ENCODE results near the gene GOLGA7B.

GOLGA7B gene

GRCh38 chr10:97805949-97806348, 43.7 kb upstream of the GOLGA7B start:
- Histone ChIP-seq H3K4me1 (ENCODE audit: low read depth, poor library complexity, severe bottlenecking) (no peaks in the 10 kb centered on the region), H3K36me3 (ENCODE audit: insufficient read depth) (no peaks in the 10 kb centered on the region), H4K20me1 (ENCODE audit: insufficient read depth) (no peaks in the 10 kb centered on the region), H3K4me2 (no peak overlapping the region), H2AFZ (ENCODE audit: low read depth) (no peak overlapping the region), H3K4me3 (IDR thresholded peaks at IDR 0.05; ENCODE audit: insufficient read depth, low read depth, low read length) (no peak overlapping the region), H3K9ac (no peak overlapping the region), H3K27ac (no peak overlapping the region), H3K27me3 (ENCODE audit: insufficient read depth, low read depth) (no peaks in the 10 kb centered on the region), H3K79me2 (ENCODE audit: insufficient read depth, low read depth) (no peaks in the 10 kb centered on the region)
- TF ChIP-seq CTCF (conservative IDR thresholded peaks at IDR 0.05; ENCODE audit: low read depth, low read length): no peak

- Histone ChIP-seq H3K36me3 (ENCODE audit: insufficient read depth) (no peaks in the 10 kb centered on the region), H3K9ac (no peak overlapping the region), H3K27me3 (ENCODE audit: insufficient read depth, low read depth) (no peaks in the 10 kb centered on the region), H3K4me1 (ENCODE audit: low read depth, poor library complexity, severe bottlenecking) (no peaks in the 10 kb centered on the region), H3K27ac (no peak overlapping the region), H3K79me2 (ENCODE audit: insufficient read depth, low read depth) (no peaks in the 10 kb centered on the region), H4K20me1 (ENCODE audit: insufficient read depth) (no peaks in the 10 kb centered on the region), H2AFZ (ENCODE audit: low read depth) (no peak overlapping the region), H3K4me3 (IDR thresholded peaks at IDR 0.05; ENCODE audit: insufficient read depth, low read depth, low read length) (no peak overlapping the region), H3K4me2 (no peak overlapping the region)
- TF ChIP-seq CTCF (conservative IDR thresholded peaks at IDR 0.05; ENCODE audit: low read depth, low read length): no peak
Measured at GRCh38 chr10:97810446-97810845, 39.2 kb upstream of the GOLGA7B start.

GRCh38 chr10:97811958-97812357, 37.7 kb upstream of the GOLGA7B start:
- no peaks in the 10 kb centered on the region for H4K20me1 ChIP-seq (ENCODE audit: insufficient read depth)
- H3K9ac ChIP-seq: no peak overlapping the region
- H3K4me2 ChIP-seq: no peak overlapping the region

GRCh38 chr10:97812696-97813095, 36.9 kb upstream of the GOLGA7B start:
- Histone ChIP-seq H3K4me3 (IDR thresholded peaks at IDR 0.05; ENCODE audit: insufficient read depth, low read depth, low read length) (no peak overlapping the region), H3K4me1 (ENCODE audit: low read depth, poor library complexity, severe bottlenecking) (no peaks in the 10 kb centered on the region), H4K20me1 (ENCODE audit: insufficient read depth) (no peaks in the 10 kb centered on the region), H3K4me2 (no peak overlapping the region), H3K36me3 (ENCODE audit: insufficient read depth) (no peaks in the 10 kb centered on the region), H3K79me2 (ENCODE audit: insufficient read depth, low read depth) (no peaks in the 10 kb centered on the region), H3K9ac (no peak overlapping the region), H2AFZ (ENCODE audit: low read depth) (no peak overlapping the region), H3K27me3 (ENCODE audit: insufficient read depth, low read depth) (no peaks in the 10 kb centered on the region), H3K27ac (no peak overlapping the region)
- TF ChIP-seq CTCF (conservative IDR thresholded peaks at IDR 0.05; ENCODE audit: low read depth, low read length): no peak

More at GRCh38 chr10:97811958-97812357, 37.7 kb upstream of the GOLGA7B start:
- no peaks in the 10 kb centered on the region for H3K4me1 ChIP-seq (ENCODE audit: low read depth, poor library complexity, severe bottlenecking)
- no peaks in the 10 kb centered on the region for H3K27me3 ChIP-seq (ENCODE audit: insufficient read depth, low read depth)
- TF ChIP-seq CTCF (conservative IDR thresholded peaks at IDR 0.05; ENCODE audit: low read depth, low read length): no peak
- no peaks in the 10 kb centered on the region for H3K36me3 ChIP-seq (ENCODE audit: insufficient read depth)
- H2AFZ ChIP-seq (ENCODE audit: low read depth): no peak overlapping the region
- no peaks in the 10 kb centered on the region for H3K79me2 ChIP-seq (ENCODE audit: insufficient read depth, low read depth)
- H3K4me3 ChIP-seq (IDR thresholded peaks at IDR 0.05; ENCODE audit: insufficient read depth, low read depth, low read length): no peak overlapping the region
- no peak overlapping the region for H3K27ac ChIP-seq

Data from KMS-11 (cell line).